Stomach (tissue), 9 donors: Measurements from ENCODE around the gene SALL1. TPM values are rescaled to one million over a fixed set of nuclear protein-coding genes. Genes with fewer than 3 reads are reported as not detected.
A peak's percentile ranks its signal among the peaks of the same experiment; 100 is the strongest.

Experiments
- DNase-seq, 2 donors: peaks; one replicate each; pipeline versions ENCODE4 v3.0.0 to v3.0.0-alpha.2; 2013 to 2019
- H3K27ac ChIP-seq, 5 donors: fragments of 200-600 bp in 4 of 5; sonication (generic) in 4 of 5; one replicate each; pipeline ENCODE4 v1.5.1; 2013 to 2019; ENCODE audit warnings: mild to moderate bottlenecking in 1 of 5, moderate library complexity in 1 of 5
- H3K27me3 ChIP-seq, 3 donors: fragments of 200-600 bp; sonication (generic); one replicate each; pipeline ENCODE4 v1.5.1; 2017 to 2019; ENCODE audit warnings: mixed run types in 1 of 3
- H3K36me3 ChIP-seq, 4 donors: fragments of 200-600 bp; sonication (generic); 1 replicate in 3 of 4; 2 replicates in 1 of 4; pipeline ENCODE4 v1.5.1; 2016 to 2019
- H3K4me1 ChIP-seq, 4 donors: fragments of 200-600 bp; sonication (generic); one replicate each; pipeline ENCODE4 v1.5.1; 2016 to 2019
- H3K4me3 ChIP-seq, 4 donors: fragments of 200-600 bp; sonication (generic) in 3 of 4; one replicate each; pipeline ENCODE4 v1.5.1; 2016 to 2019; ENCODE audit warnings: mild to moderate bottlenecking in 1 of 4
- H3K9me3 ChIP-seq, 4 donors: fragments of 200-600 bp; sonication (generic); one replicate each; pipeline ENCODE4 v1.5.1; 2016 to 2019
- EP300 ChIP-seq: sonication (generic); formaldehyde crosslinking; IDR thresholded peaks from one replicate; pipeline ENCODE4 v1.6.1; 2017; ENCODE audit warnings: antibody characterized with exemption
- POLR2A ChIP-seq, 4 donors: fragments of 450-650 bp; IDR thresholded peaks; one replicate each; pipeline ENCODE4 v1.6.1; 2016; ENCODE audit warnings: antibody characterized with exemption in 4 of 4, control low read depth in 2 of 4, mild to moderate bottlenecking in 1 of 4, moderate library complexity in 1 of 4
- POLR2AphosphoS5 ChIP-seq, 3 donors: sonication (generic); formaldehyde crosslinking; IDR thresholded peaks; one replicate each; pipeline ENCODE4 v1.6.1; 2016; ENCODE audit warnings: antibody characterized with exemption in 3 of 3
- WGBS, 5 donors: extraction: QIAGEN DNeasy Blood & Tissue Kit in 3 of 5; methylation state at CpG; one replicate each; pipeline versions ENCODE4 v1.1.5 to v1.1.7; 2013 to 2018; 5-methylcytosine and 5-hydroxymethylcytosine counted together
- intact Hi-C: fragments of 100-400 bp; cut with DNase I; formaldehyde crosslinking; loops from one replicate; pipeline ENCODE4 v1.15.1; 2023; ENCODE audit warnings: low total_unique reads
- polyA plus RNA-seq, 3 donors: library from polyadenylated mRNA; stranded (reverse); fragments of 200-250 nt; gene quantifications; one replicate each; pipeline ENCODE4 v1.2.3, GENCODE V29; 2013
- total RNA-seq, 5 donors: library from RNA; depleted of rRNA; stranded (reverse); fragments of >200 nt; gene quantifications; one replicate each; pipeline versions ENCODE4 v1.1.0 to v1.2.3, GENCODE V29; 2014 to 2016
- TF ChIP-seq, protein P1 (sequence below), 7 experiments: fragments of 450-650 bp in 4 of 7; fragments of 200-600 bp in 3 of 7; sonication (generic) in 3 of 7; IDR thresholded peaks; one replicate each; pipeline ENCODE4 v1.5.1; 2016 to 2019; ENCODE audit warnings: antibody characterized with exemption in 7 of 7, control low read depth in 2 of 7, mild to moderate bottlenecking in 1 of 7
- donor health status: healthy with polysubstance abuse.
- donor health status: Bipolar disorder and iron deficiency.
- donor health status: healthy.

SALL1 gene
- total and polyA plus RNA-seq, 8 donors = 0.43 to 6.3 (median 0.97) TPM; not detected in 2

DNA sequence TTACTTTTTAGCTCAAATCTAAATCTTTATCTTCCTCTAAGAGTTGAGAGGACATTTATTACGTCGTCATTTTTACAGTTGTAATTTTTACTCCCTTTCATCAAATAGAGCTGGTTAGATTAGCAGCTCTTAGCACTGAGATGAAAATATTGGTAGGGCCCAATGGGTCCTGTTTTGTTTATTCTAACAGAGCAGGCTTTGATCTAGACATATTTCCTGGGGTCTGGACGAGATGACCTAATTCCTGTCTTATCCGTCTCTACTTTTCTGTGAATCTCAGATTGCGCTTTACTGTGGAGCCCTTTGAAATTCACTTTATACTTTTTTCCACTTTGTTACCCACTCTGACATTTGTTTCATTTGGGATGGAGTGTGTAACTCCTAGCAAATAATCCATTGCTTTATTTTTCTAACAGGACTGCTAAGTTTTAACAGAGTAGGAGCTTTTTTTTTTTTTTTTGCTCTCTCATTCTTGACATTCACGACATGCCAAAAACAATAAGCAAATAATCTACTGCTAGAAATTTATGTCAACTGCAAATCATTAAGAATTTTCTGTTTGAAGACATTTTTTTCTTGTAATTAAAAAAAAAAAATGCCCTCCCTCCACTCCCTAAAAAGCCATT is 18.5 kb downstream of the SALL1 start:
- DNase-seq = no peak
- WGBS, 5 donors = 47 to 53% (median 49%) methylated on average over 6 of the region's 6 CpGs
- intact Hi-C loops = no loop called here

DNA sequence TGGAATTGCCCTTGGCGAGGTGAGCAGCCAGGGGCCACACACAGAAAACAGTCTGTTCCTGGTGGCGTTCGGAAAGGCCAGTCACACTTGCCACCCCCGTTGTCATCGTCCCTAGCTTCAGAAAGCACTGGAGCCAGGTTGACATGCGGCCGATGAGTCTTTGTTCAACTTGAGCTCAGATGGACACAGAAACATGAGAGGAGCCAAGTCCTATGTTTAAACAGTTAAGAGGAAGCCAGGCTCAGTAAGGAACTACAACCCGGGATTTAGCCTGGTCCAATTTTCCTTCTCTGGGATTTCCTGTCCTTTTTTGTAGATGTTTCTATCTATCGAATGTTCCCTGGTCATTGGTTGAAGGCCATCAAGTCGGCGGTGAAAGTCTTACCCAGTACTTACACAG is 19.5 kb downstream of the SALL1 start:
- DNase-seq = no peak
- WGBS, 5 donors = 67 to 80% (median 80%) methylated on average over 11 of the region's 11 CpGs
- intact Hi-C loops = no loop called here
- Histone ChIP-seq H3K4me3 (no peak overlapping the region), H3K9me3 (no peaks in the 10 kb centered on the region), H3K27me3 (peaks cover 0 to 53% (median 27%) of the 10 kb centered on the region in 3 donors), H3K36me3 (no peaks in the 10 kb centered on the region), H3K27ac (peak overlapping the region in 1 of 5 donors; percentile 46), H3K4me1 (peaks cover 0 to 18% (median 6%) of the 10 kb centered on the region in 4 donors)
- TF ChIP-seq POLR2AphosphoS5 (IDR thresholded peaks at IDR 0.05) (no peak), EP300 (no peak), POLR2A (IDR thresholded peaks at IDR 0.05) (no peak)
- TF ChIP-seq, protein P1, sequence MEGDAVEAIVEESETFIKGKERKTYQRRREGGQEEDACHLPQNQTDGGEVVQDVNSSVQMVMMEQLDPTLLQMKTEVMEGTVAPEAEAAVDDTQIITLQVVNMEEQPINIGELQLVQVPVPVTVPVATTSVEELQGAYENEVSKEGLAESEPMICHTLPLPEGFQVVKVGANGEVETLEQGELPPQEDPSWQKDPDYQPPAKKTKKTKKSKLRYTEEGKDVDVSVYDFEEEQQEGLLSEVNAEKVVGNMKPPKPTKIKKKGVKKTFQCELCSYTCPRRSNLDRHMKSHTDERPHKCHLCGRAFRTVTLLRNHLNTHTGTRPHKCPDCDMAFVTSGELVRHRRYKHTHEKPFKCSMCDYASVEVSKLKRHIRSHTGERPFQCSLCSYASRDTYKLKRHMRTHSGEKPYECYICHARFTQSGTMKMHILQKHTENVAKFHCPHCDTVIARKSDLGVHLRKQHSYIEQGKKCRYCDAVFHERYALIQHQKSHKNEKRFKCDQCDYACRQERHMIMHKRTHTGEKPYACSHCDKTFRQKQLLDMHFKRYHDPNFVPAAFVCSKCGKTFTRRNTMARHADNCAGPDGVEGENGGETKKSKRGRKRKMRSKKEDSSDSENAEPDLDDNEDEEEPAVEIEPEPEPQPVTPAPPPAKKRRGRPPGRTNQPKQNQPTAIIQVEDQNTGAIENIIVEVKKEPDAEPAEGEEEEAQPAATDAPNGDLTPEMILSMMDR (IDR thresholded peaks at IDR 0.05) = no peak

More for the DNA sequence above, 18.5 kb downstream of the SALL1 start:
- no peaks in the 10 kb centered on the region for H3K9me3 ChIP-seq
- H3K4me1 ChIP-seq = peaks cover 0 to 18% (median 6%) of the 10 kb centered on the region in 4 donors
- H3K36me3 ChIP-seq = no peaks in the 10 kb centered on the region
- no peak overlapping the region for H3K4me3 ChIP-seq
- H3K27ac ChIP-seq = peak overlapping the region in 1 of 5 donors; percentile 48
- peaks cover 0 to 58% (median 27%) of the 10 kb centered on the region in 3 donors for H3K27me3 ChIP-seq
- TF ChIP-seq POLR2A (IDR thresholded peaks at IDR 0.05) (no peak), POLR2AphosphoS5 (IDR thresholded peaks at IDR 0.05) (no peak), EP300 (no peak)
- TF ChIP-seq, protein P1 (IDR thresholded peaks at IDR 0.05) = no peak

- Histone ChIP-seq H3K4me3 (no peak overlapping the region), H3K36me3 (no peaks in the 10 kb centered on the region), H3K4me1 (peaks cover 0 to 10% (median 2%) of the 10 kb centered on the region in 4 donors), H3K9me3 (no peaks in the 10 kb centered on the region), H3K27ac (no peak overlapping the region), H3K27me3 (peaks cover 0 to 44% (median 12%) of the 10 kb centered on the region in 3 donors)
- intact Hi-C loops = no loop called here
- TF ChIP-seq EP300 = no peak
- no peak for TF ChIP-seq POLR2AphosphoS5 (IDR thresholded peaks at IDR 0.05)
- TF ChIP-seq POLR2A (IDR thresholded peaks at IDR 0.05) = no peak
- TF ChIP-seq, protein P1 (IDR thresholded peaks at IDR 0.05) = no peak
- 37 to 54% (median 41%) methylated on average over 8 of the region's 8 CpGs for WGBS, 5 donors
- peak in 1 of 2 donors; percentile 18 for DNase-seq
Measured at GRCh38 chr16:51129105-51129504, 22.0 kb downstream of the SALL1 start.

- DNase-seq = no peak
- Histone ChIP-seq H3K27ac (no peak overlapping the region), H3K36me3 (no peaks in the 10 kb centered on the region), H3K4me3 (no peak overlapping the region), H3K27me3 (peaks cover 0 to 19% (median 0%) of the 10 kb centered on the region in 3 donors), H3K9me3 (no peaks in the 10 kb centered on the region), H3K4me1 (no peaks in the 10 kb centered on the region)
- intact Hi-C loops = no loop called here
- no peak for TF ChIP-seq EP300
- no peak for TF ChIP-seq POLR2A (IDR thresholded peaks at IDR 0.05)
- no peak for TF ChIP-seq POLR2AphosphoS5 (IDR thresholded peaks at IDR 0.05)
- TF ChIP-seq, protein P1 (IDR thresholded peaks at IDR 0.05) = no peak
- 62 to 81% (median 74%) methylated on average over 5 of the region's 5 CpGs for WGBS, 5 donors
Measured at GRCh38 chr16:51125992-51126391, 25.1 kb downstream of the SALL1 start.
